ENCODE data around the gene IMPA2. TPM values are rescaled to one million over a fixed set of nuclear protein-coding genes. Genes with fewer than 3 reads are reported as not detected.
A peak's percentile ranks its signal among the peaks of the same experiment; 100 is the strongest.

The IMPA2 gene
- total RNA-seq = 1 to 10 TPM; 2.7 to 6.6 (median 3.6) TPM
- total RNA-seq (2013) = 8.0 TPM

GRCh38 chr18:11981192-11981542, at the start of gene IMPA2:
TSS of gene IMPA2 (plus strand) at chr18:11981507. CDS start at chr18:11981670, 163 bp downstream.
- H3K4me3 ChIP-seq (ENCODE audit: low read length) = peak within 1 kb of the TSS; percentile 51

GRCh38 chr18:11932393-11932792, 48.9 kb upstream of the IMPA2 start:
- 93% methylated on average over 14 of the region's 14 CpGs for WGBS (ENCODE audit: insufficient coverage)
- H3K9me3 ChIP-seq (ENCODE audit: control insufficient read depth, insufficient read depth, low read length) = no peaks in the 10 kb centered on the region
- intact Hi-C loops (cut with micrococcal nuclease) = no loop called here
- Mint-ChIP-seq H3K4me3 (no peak overlapping the region), H3K9me3 (no peaks in the 10 kb centered on the region), H3K4me1 (peaks cover 0 to 4% of the 10 kb centered on the region in 2 donors), H3K27ac (no peak overlapping the region), H3K27me3 (ENCODE audit: low read depth in 2 of 2) (peaks cover 2 to 9% of the 10 kb centered on the region in 2 donors), H3K36me3 (no peaks in the 10 kb centered on the region)
- DNase-seq (no peak), ATAC-seq (no peak)
- H3K36me3 ChIP-seq (ENCODE audit: control insufficient read depth, insufficient read depth, low read length) = no peaks in the 10 kb centered on the region
- TF ChIP-seq CTCF (IDR thresholded peaks at IDR 0.05) = no peak
- H3K4me1 ChIP-seq (ENCODE audit: control insufficient read depth, insufficient read depth, low read length) = no peaks in the 10 kb centered on the region
- no peak overlapping the region for H3K4me3 ChIP-seq (ENCODE audit: low read length)
- H3K27ac ChIP-seq (ENCODE audit: low read length) = no peak overlapping the region
- H3K27me3 ChIP-seq (ENCODE audit: control insufficient read depth, insufficient read depth, low read length) = no peaks in the 10 kb centered on the region

More at GRCh38 chr18:11981192-11981542, at the start of gene IMPA2:
- no peaks in the 10 kb centered on the region for H3K36me3 ChIP-seq (ENCODE audit: control insufficient read depth, insufficient read depth, low read length)
- peak within 1 kb of the TSS; percentile 51 to 79 for H3K27ac Mint-ChIP-seq
- no peaks in the 10 kb centered on the region for H3K27me3 Mint-ChIP-seq (ENCODE audit: low read depth in 2 of 2)
- DNase-seq (no peak), ATAC-seq (peak; percentile 45 to 67 (median 60))
- peaks cover 16% of the 10 kb centered on the region for H3K4me1 ChIP-seq (ENCODE audit: control insufficient read depth, insufficient read depth, low read length)
- no peaks in the 10 kb centered on the region for H3K9me3 ChIP-seq (ENCODE audit: control insufficient read depth, insufficient read depth, low read length)
- H3K27me3 ChIP-seq (ENCODE audit: control insufficient read depth, insufficient read depth, low read length) = no peaks in the 10 kb centered on the region
- intact Hi-C loops (cut with micrococcal nuclease) = loop anchor here (10.0 kb wide), 1 partner anchor 394 kb away; the partner anchor contains the start of gene AFG3L2
- TF ChIP-seq CTCF (IDR thresholded peaks at IDR 0.05) = no peak
- WGBS (ENCODE audit: insufficient coverage) = 0% methylated on average over 42 of the region's 42 CpGs
- H3K9me3 Mint-ChIP-seq = no peaks in the 10 kb centered on the region
- peak within 1 kb of the TSS; percentile 0 for H3K27ac ChIP-seq (ENCODE audit: low read length)
- H3K36me3 Mint-ChIP-seq = no peaks in the 10 kb centered on the region
- H3K4me1 Mint-ChIP-seq = peaks cover 6 to 18% of the 10 kb centered on the region in 2 donors
- H3K4me3 Mint-ChIP-seq = peak within 1 kb of the TSS; percentile 87

- H3K9me3 ChIP-seq (ENCODE audit: control insufficient read depth, insufficient read depth, low read length) = no peaks in the 10 kb centered on the region
- no peak overlapping the region for H3K4me3 Mint-ChIP-seq
- H3K27ac Mint-ChIP-seq = no peak overlapping the region
- WGBS (ENCODE audit: insufficient coverage) = 0% methylated on average over 2 of the region's 4 CpGs
- ATAC-seq = peak; percentile 72 to 80 (median 72)
- H3K9me3 Mint-ChIP-seq = no peaks in the 10 kb centered on the region
- peak; percentile 62 to 87 for DNase-seq
- H3K27ac ChIP-seq (ENCODE audit: low read length) = no peak overlapping the region
- no peaks in the 10 kb centered on the region for H3K36me3 Mint-ChIP-seq
- no peaks in the 10 kb centered on the region for H3K4me1 ChIP-seq (ENCODE audit: control insufficient read depth, insufficient read depth, low read length)
- H3K4me1 Mint-ChIP-seq = peaks cover 4 to 6% of the 10 kb centered on the region in 2 donors
- H3K27me3 ChIP-seq (ENCODE audit: control insufficient read depth, insufficient read depth, low read length) = no peaks in the 10 kb centered on the region
- H3K27me3 Mint-ChIP-seq (ENCODE audit: low read depth in 2 of 2) = peaks cover 0 to 4% of the 10 kb centered on the region in 2 donors
- TF ChIP-seq CTCF (IDR thresholded peaks at IDR 0.05) = peak; percentile 78
- H3K4me3 ChIP-seq (ENCODE audit: low read length) = no peak overlapping the region
- intact Hi-C loops (cut with micrococcal nuclease) = loop anchor here (1.0 kb wide), 3 partner anchors 57 to 205 kb away; no protein-coding TSS in a partner anchor
- H3K36me3 ChIP-seq (ENCODE audit: control insufficient read depth, insufficient read depth, low read length) = no peaks in the 10 kb centered on the region
Measured at GRCh38 chr18:11937874-11938478, 43.3 kb upstream of the IMPA2 start.

- Mint-ChIP-seq H3K4me3 (no peak overlapping the region), H3K27ac (no peak overlapping the region), H3K4me1 (peaks cover 12 to 15% of the 10 kb centered on the region in 2 donors), H3K27me3 (ENCODE audit: low read depth in 2 of 2) (peaks cover 0 to 4% of the 10 kb centered on the region in 2 donors), H3K36me3 (no peaks in the 10 kb centered on the region), H3K9me3 (no peaks in the 10 kb centered on the region)
- Histone ChIP-seq H3K9me3 (ENCODE audit: control insufficient read depth, insufficient read depth, low read length) (no peaks in the 10 kb centered on the region), H3K4me1 (ENCODE audit: control insufficient read depth, insufficient read depth, low read length) (no peaks in the 10 kb centered on the region), H3K27me3 (ENCODE audit: control insufficient read depth, insufficient read depth, low read length) (no peaks in the 10 kb centered on the region), H3K36me3 (ENCODE audit: control insufficient read depth, insufficient read depth, low read length) (no peaks in the 10 kb centered on the region), H3K27ac (ENCODE audit: low read length) (no peak overlapping the region), H3K4me3 (ENCODE audit: low read length) (no peak overlapping the region)
- no CpG with 5 or more reads among the region's 2 CpGs for WGBS (ENCODE audit: insufficient coverage)
- DNase-seq (no peak), ATAC-seq (no peak)
- TF ChIP-seq CTCF (IDR thresholded peaks at IDR 0.05) = no peak
- intact Hi-C loops (cut with micrococcal nuclease) = no loop called here
Measured at GRCh38 chr18:11940956-11941355, 40.4 kb upstream of the IMPA2 start.

Measured in natural killer cell (primary cell).